GM12878 (cell line): Measurements from ENCODE around the gene HS3ST5. TPM values are rescaled to one million over a fixed set of nuclear protein-coding genes. Genes with fewer than 3 reads are reported as not detected.

Source experiments
- ATAC-seq: fragments of 200-7000 bp; cut with Tn5 transposase; 3 replicates; pipeline ENCODE4 v1.9.1; 2020; ENCODE audit warnings: mild to moderate bottlenecking, moderate library complexity
- BruUV-seq: library from RNA; stranded (reverse); fragments of 400-500 nt; replicated peaks from 2 replicates; lab custom pipeline; 2021; lab: Mats Ljungman, UMichigan
- CTCF ChIA-PET: fragments of 300-600 bp; sonication (Branson Sonifier 250); formaldehyde crosslinking; extraction: SDS; loops from one replicate; lab custom pipeline; 2021; ENCODE audit warnings: inconsistent platforms; lab: Yijun Ruan, JAX
- POLR2A ChIA-PET: fragments of 350-600 bp; formaldehyde crosslinking; extraction: SDS; loops from one replicate; lab custom pipeline; 2021; ENCODE audit warnings: inconsistent platforms; lab: Charles Lee
- RAD21 ChIA-PET: fragments of 300-600 bp; sonication (Branson Sonifier 250); formaldehyde crosslinking; loops from one replicate; lab custom pipeline; 2023; ENCODE audit warnings: antibody characterized with exemption; ENCODE audit not compliant: unreplicated experiment; lab: Charles Lee
- SMC1A ChIA-PET: fragments of 300-600 bp; sonication (Branson Sonifier 250); formaldehyde crosslinking; loops from one replicate; lab custom pipeline; 2023; ENCODE audit not compliant: unreplicated experiment, uncharacterized antibody; lab: Charles Lee
- DNase-seq: peaks from one replicate; pipeline ENCODE4 v3.0.0-alpha.2; 2011; ENCODE audit warnings: low read depth, low spot score
- FAIRE-seq: peaks from 3 replicates; lab custom pipeline; 2011; peaks lifted over from hg19 to GRCh38; lab: Jason Lieb, UNC
- H2AFZ ChIP-seq: 2 replicates; pipeline ENCODE4 v1.6.0; 2011; ENCODE audit warnings: low read depth, low read length, control low read depth; ENCODE audit not compliant: control insufficient read depth
- H3K27ac ChIP-seq: 2 replicates; pipeline ENCODE4 v1.5.1; 2011; ENCODE audit warnings: control low read depth; ENCODE audit not compliant: control insufficient read depth, insufficient read depth
- H3K27me3 ChIP-seq, 2 experiments: replicated peaks in 1 of 2; 2 replicates each; pipeline versions ENCODE4 v1.6.0 to v1.6.1; 2011; ENCODE audit warnings: low read length in 1 of 2; ENCODE audit not compliant: control insufficient read depth in 2 of 2, insufficient read depth in 2 of 2
- H3K36me3 ChIP-seq, 2 experiments: 2 replicates each; pipeline ENCODE4 v1.5.1; 2011; ENCODE audit warnings: low read length in 1 of 2; ENCODE audit not compliant: control insufficient read depth in 2 of 2, insufficient read depth in 2 of 2
- H3K4me1 ChIP-seq: 2 replicates; pipeline ENCODE4 v1.6.1; 2011; ENCODE audit warnings: mild to moderate bottlenecking, low read length, moderate library complexity, mixed read lengths; ENCODE audit not compliant: control insufficient read depth, insufficient read depth
- H3K4me2 ChIP-seq: 2 replicates; pipeline ENCODE4 v1.6.0; 2011; ENCODE audit warnings: control low read depth; ENCODE audit not compliant: control insufficient read depth, insufficient read depth
- H3K4me3 ChIP-seq: fragments of 200-600 bp; sonication (generic); 2 replicates; pipeline ENCODE4 v1.5.1; 2016
- H3K79me2 ChIP-seq: 2 replicates; pipeline ENCODE4 v1.6.0; 2011; ENCODE audit warnings: low read length; ENCODE audit not compliant: control insufficient read depth, insufficient read depth
- H3K9ac ChIP-seq: 2 replicates; pipeline ENCODE4 v1.8.0; 2011; ENCODE audit warnings: low read length, control low read depth, mixed read lengths; ENCODE audit not compliant: control insufficient read depth, insufficient read depth
- H3K9me3 ChIP-seq: replicated peaks from 3 replicates; pipeline ENCODE4 v1.5.1; 2011; ENCODE audit warnings: mild to moderate bottlenecking, low read length; ENCODE audit not compliant: control insufficient read depth, insufficient read depth
- H4K20me1 ChIP-seq: 2 replicates; pipeline ENCODE4 v1.6.0; 2011; ENCODE audit not compliant: control insufficient read depth, insufficient read depth
- KLF5 ChIP-seq: fragments of 450-650 bp; IDR thresholded peaks from 2 replicates; pipeline ENCODE4 v1.6.1; 2014; ENCODE audit warnings: mild to moderate bottlenecking; ENCODE audit not compliant: partially characterized antibody
- POU2F2 ChIP-seq: IDR thresholded peaks from 3 replicates; pipeline ENCODE4 v1.6.1; 2011; ENCODE audit warnings: low read depth, mild to moderate bottlenecking, low read length, borderline replicate concordance
- WGBS: methylation state at CpG from one replicate; pipeline ENCODE4 v1.1.6; 2016; ENCODE audit warnings: low lambda C conversion rate; ENCODE audit not compliant: insufficient replicate concordance, insufficient coverage; ENCODE audit errors: missing lambda C conversion rate; 5-methylcytosine and 5-hydroxymethylcytosine counted together
- in situ Hi-C: fragments of 300-500 bp; cut with MboI; formaldehyde crosslinking; loops from 9 replicates; pipeline ENCODE4 v1.14.3; 2018; ENCODE audit warnings: mixed read lengths
- intact Hi-C: fragments of 100-400 bp; cut with micrococcal nuclease; formaldehyde crosslinking; loops from one replicate; pipeline ENCODE4 v1.14.2; 2022; ENCODE audit not compliant: unreplicated experiment
- polyA plus RNA-seq, 11 experiments: library from polyadenylated mRNA; depleted of rRNA in 4 of 11; unstranded in 6 of 11; stranded (reverse) in 5 of 11; fragments of >200 nt; fragmentation: Nextera tagmentation in 4 of 11; fragmentation: Illumina TruSeq in 1 of 11; extraction: Ambion mirVana in 4 of 11; extraction: Trizol in 1 of 11; gene quantifications; 1 replicate in 1 of 11; 2 replicates in 10 of 11; pipeline versions ENCODE4 v1.2.1 to v1.2.3, GENCODE V29; 2011 to 2016; ENCODE audit warnings: inconsistent platforms in 2 of 11, missing spikeins in 2 of 11, low read depth in 1 of 11
- total RNA-seq, 4 experiments: library from RNA; depleted of rRNA in 3 of 4; stranded (reverse); fragments of >200 nt in 3 of 4; fragmentation: Illumina TruSeq in 1 of 4; extraction: Trizol in 1 of 4; gene quantifications; 2 replicates each; pipeline versions ENCODE4 v1.2.1 to v1.2.3, GENCODE V29; 2013 to 2021
- TF ChIP-seq, protein P1 (sequence below): fragments of 150-350 bp; IDR thresholded peaks from 2 replicates; pipeline ENCODE4 v1.6.1; 2016; ENCODE audit warnings: low read depth, low read length

HS3ST5 gene
- total and polyA plus RNA-seq, 10 of the 15 experiments (the other 5 are each of a cell fraction or from before 2014, with no cell fraction given): 0.04 TPM; not detected in 9

DNA sequence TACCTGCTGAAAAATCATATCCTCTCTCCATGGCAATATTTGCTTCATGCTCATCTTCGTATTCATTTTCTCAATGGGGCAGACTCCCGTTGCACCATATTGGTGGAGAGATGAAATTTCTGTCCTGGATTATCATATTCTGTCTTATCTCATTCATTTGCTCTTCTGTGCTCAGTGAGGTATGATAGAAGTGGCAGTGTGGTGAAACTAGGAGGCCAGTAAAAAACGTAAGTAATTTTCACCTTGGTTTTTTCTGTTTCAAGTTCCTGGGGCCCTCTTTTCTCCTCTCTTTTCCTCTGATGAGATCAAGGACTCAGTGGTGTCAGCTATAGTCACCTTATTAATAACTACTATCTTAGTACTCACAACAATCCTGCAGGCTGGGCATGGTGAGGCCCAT, 189.4 kb downstream of the HS3ST5 start:
- H3K79me2 ChIP-seq: no peaks in the 10 kb centered on the region
- H3K9me3 ChIP-seq: no peaks in the 10 kb centered on the region
- H3K9ac ChIP-seq: no peak overlapping the region
- in situ Hi-C loops: no loop called here
- DNase-seq: no peak
- H3K36me3 ChIP-seq: no peaks in the 10 kb centered on the region
- TF ChIP-seq KLF5 (no peak), POU2F2 (no peak)
- TF ChIP-seq, protein P1, sequence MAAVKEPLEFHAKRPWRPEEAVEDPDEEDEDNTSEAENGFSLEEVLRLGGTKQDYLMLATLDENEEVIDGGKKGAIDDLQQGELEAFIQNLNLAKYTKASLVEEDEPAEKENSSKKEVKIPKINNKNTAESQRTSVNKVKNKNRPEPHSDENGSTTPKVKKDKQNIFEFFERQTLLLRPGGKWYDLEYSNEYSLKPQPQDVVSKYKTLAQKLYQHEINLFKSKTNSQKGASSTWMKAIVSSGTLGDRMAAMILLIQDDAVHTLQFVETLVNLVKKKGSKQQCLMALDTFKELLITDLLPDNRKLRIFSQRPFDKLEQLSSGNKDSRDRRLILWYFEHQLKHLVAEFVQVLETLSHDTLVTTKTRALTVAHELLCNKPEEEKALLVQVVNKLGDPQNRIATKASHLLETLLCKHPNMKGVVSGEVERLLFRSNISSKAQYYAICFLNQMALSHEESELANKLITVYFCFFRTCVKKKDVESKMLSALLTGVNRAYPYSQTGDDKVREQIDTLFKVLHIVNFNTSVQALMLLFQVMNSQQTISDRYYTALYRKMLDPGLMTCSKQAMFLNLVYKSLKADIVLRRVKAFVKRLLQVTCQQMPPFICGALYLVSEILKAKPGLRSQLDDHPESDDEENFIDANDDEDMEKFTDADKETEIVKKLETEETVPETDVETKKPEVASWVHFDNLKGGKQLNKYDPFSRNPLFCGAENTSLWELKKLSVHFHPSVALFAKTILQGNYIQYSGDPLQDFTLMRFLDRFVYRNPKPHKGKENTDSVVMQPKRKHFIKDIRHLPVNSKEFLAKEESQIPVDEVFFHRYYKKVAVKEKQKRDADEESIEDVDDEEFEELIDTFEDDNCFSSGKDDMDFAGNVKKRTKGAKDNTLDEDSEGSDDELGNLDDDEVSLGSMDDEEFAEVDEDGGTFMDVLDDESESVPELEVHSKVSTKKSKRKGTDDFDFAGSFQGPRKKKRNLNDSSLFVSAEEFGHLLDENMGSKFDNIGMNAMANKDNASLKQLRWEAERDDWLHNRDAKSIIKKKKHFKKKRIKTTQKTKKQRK: no peak
- TF ChIP-seq, all 136 proteins: peak for 0
- H3K27me3 ChIP-seq: no peaks in the 10 kb centered on the region
- no peak overlapping the region for H3K4me3 ChIP-seq
- H3K27ac ChIP-seq: no peak overlapping the region
- SMC1A ChIA-PET: no interaction called here
- RAD21 ChIA-PET: no interaction called here
- CTCF ChIA-PET: no interaction called here
- WGBS: 17% methylated on average over 3 of the region's 3 CpGs
- intact Hi-C loops: no loop called here
- BruUV-seq: no TSS peak
- POLR2A ChIA-PET: no interaction called here
- no peak overlapping the region for H2AFZ ChIP-seq
- no peak overlapping the region for H3K4me2 ChIP-seq
- ATAC-seq: peak; percentile 42
- no peaks in the 10 kb centered on the region for H4K20me1 ChIP-seq
- no peak for FAIRE-seq
- 0 out of 2 replicates have a peak, but pooled peaks cover 3% of the 10 kb centered on the region for H3K4me1 ChIP-seq
